Kidney (tissue), 14 donors: Measurements from ENCODE around the gene LTA. TPM values are rescaled to one million over a fixed set of nuclear protein-coding genes. Genes with fewer than 3 reads are reported as not detected.
"Not testable (repeated sequence)": the region's sequence is repeated elsewhere in the genome, so short reads cannot be mapped to it uniquely, and the experiment has no call there.

ENCODE experiments used
- DNase-seq, 5 donors: peaks; one replicate each; pipeline ENCODE4 v3.0.0-alpha.2; 2013 to 2020
- FAIRE-seq: peaks from 2 replicates; lab custom pipeline; 2012; peaks lifted over from hg19 to GRCh38; lab: Jason Lieb, UNC
- H3K27ac ChIP-seq, 2 donors: one replicate each; pipeline ENCODE4 v1.7.0; 2013; ENCODE audit warnings: low read depth in 2 of 2, low read length in 2 of 2, inconsistent platforms in 1 of 2
- H3K27me3 ChIP-seq: one replicate; pipeline ENCODE4 v1.7.1; 2013; ENCODE audit warnings: low read length, inconsistent platforms; ENCODE audit not compliant: control insufficient read depth, insufficient read depth
- H3K36me3 ChIP-seq, 3 donors: one replicate each; pipeline versions ENCODE4 v1.7.0 to v1.7.1; 2013; ENCODE audit warnings: low read length in 3 of 3, control low read depth in 1 of 3, inconsistent platforms in 1 of 3; ENCODE audit not compliant: insufficient read depth in 3 of 3, control insufficient read depth in 2 of 3
- H3K4me1 ChIP-seq, 3 donors: one replicate each; pipeline versions ENCODE4 v1.7.0 to v1.7.1; 2013; ENCODE audit warnings: low read length in 3 of 3, inconsistent platforms in 1 of 3, low read depth in 1 of 3; ENCODE audit not compliant: control insufficient read depth in 2 of 3, insufficient read depth in 2 of 3
- H3K4me3 ChIP-seq, 3 donors: one replicate each; pipeline versions ENCODE4 v1.7.0 to v1.8.1; 2013; ENCODE audit warnings: low read length in 3 of 3, control low read depth in 1 of 3, inconsistent platforms in 1 of 3
- H3K9ac ChIP-seq, 3 donors: one replicate each; pipeline versions ENCODE4 v1.7.0 to v1.7.1; 2013; ENCODE audit warnings: low read length in 3 of 3, control low read depth in 1 of 3, inconsistent platforms in 1 of 3
- H3K9me3 ChIP-seq, 3 donors: one replicate each; pipeline versions ENCODE4 v1.7.0 to v1.7.1; 2013; ENCODE audit warnings: low read length in 3 of 3, control low read depth in 1 of 3, inconsistent platforms in 1 of 3; ENCODE audit not compliant: control insufficient read depth in 2 of 3, insufficient read depth in 1 of 3
- CTCF ChIP-seq: IDR thresholded peaks from 3 replicates; pipeline ENCODE4 v1.5.1; 2012; ENCODE audit warnings: mild to moderate bottlenecking, moderate library complexity, borderline replicate concordance; ENCODE audit not compliant: insufficient read depth; ENCODE audit errors: extremely low read depth
- intact Hi-C: fragments of 100-400 bp; cut with DNase I; formaldehyde crosslinking; loops from one replicate; pipeline ENCODE4 v1.11.1; 2022
- polyA plus RNA-seq: library from polyadenylated mRNA; stranded (reverse); fragments of 350-450 nt; fragmentation: Illumina TruSeq; extraction: RNeasy Lipid Tissue Mini Kit (QIAGEN cat#74804); gene quantifications from one replicate; pipeline ENCODE4 v1.2.3, GENCODE V29; 2014; ENCODE audit warnings: low read depth, low replicate concordance; ENCODE audit not compliant: insufficient read depth
- total RNA-seq: library from RNA; stranded (reverse); fragmentation: NEBNext Ultra II Directional; extraction: Animal tissue kit (Norgen Biotek cat#: 25700); gene quantifications from one replicate; pipeline ENCODE4 v1.2.1, GENCODE V29; 2021
- donor health status: control.
- donor health status: control.
- donor health status: control.
- donor health status: control.
- donor health status: control.
- donor health status: DM: yes; HTN: yes; CAD: no.
- donor health status: Normal renal cell carcinoma (clear cell type).

Gene LTA
- total and polyA plus RNA-seq, 2 donors from 2014 or later = 0.35 TPM; not detected in 1

DNA sequence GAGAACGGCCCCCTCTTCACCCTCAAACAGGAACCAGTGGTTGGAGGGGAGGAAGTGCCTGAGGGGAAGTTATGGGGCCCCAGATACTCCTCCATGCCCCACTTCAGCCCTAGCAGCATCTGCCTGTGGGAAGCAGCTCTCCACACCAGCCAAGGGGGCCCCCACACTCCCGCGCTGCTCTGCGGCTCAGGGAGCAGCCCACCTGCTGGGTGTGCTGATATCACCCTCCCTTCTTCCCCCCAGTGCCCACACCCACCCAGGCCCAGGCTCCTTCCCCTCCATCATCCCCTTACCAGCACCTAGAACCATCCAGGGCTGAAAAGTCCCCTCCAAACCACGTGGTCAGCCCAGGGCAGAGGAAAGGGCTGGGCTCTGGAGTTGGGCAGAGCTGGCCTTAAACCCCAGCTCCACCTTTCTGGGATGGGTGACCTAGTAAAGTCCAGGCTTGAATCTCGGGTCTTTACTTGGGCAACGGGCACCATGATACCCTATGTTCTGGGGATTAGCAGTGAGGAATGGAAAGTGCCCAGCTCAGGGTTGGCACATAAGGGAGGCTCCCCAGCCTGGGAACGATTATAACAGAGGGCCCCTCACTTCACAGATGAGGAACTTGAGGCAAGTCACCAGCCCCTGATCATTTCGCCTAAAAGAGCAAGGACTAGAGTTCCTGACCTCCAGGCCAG lies 14.7 kb downstream of the LTA start:
- no peaks in the 10 kb centered on the region for H3K9me3 ChIP-seq
- H3K9ac ChIP-seq = no peak overlapping the region
- peaks cover 0 to 5% (median 0%) of the 10 kb centered on the region in 3 donors for H3K4me1 ChIP-seq
- intact Hi-C loops = no loop called here
- DNase-seq (no peak), FAIRE-seq (no peak)
- H3K36me3 ChIP-seq = no peaks in the 10 kb centered on the region
- H3K27ac ChIP-seq = no peak overlapping the region
- TF ChIP-seq CTCF = no peak
- no peaks in the 10 kb centered on the region for H3K27me3 ChIP-seq
- H3K4me3 ChIP-seq = no peak overlapping the region

- intact Hi-C loops = no loop called here
- FAIRE-seq (no peak), DNase-seq (no peak)
- no peak overlapping the region for H3K27ac ChIP-seq
- H3K9me3 ChIP-seq = no peaks in the 10 kb centered on the region
- no peak overlapping the region for H3K9ac ChIP-seq
- no peak for TF ChIP-seq CTCF
- no peaks in the 10 kb centered on the region for H3K27me3 ChIP-seq
- no peaks in the 10 kb centered on the region for H3K36me3 ChIP-seq
- H3K4me1 ChIP-seq = peaks cover 0 to 3% (median 0%) of the 10 kb centered on the region in 3 donors
- H3K4me3 ChIP-seq = no peak overlapping the region
These were observed 16.0 kb downstream of the LTA start for GRCh38 chr6:31587791-31588777.

DNA sequence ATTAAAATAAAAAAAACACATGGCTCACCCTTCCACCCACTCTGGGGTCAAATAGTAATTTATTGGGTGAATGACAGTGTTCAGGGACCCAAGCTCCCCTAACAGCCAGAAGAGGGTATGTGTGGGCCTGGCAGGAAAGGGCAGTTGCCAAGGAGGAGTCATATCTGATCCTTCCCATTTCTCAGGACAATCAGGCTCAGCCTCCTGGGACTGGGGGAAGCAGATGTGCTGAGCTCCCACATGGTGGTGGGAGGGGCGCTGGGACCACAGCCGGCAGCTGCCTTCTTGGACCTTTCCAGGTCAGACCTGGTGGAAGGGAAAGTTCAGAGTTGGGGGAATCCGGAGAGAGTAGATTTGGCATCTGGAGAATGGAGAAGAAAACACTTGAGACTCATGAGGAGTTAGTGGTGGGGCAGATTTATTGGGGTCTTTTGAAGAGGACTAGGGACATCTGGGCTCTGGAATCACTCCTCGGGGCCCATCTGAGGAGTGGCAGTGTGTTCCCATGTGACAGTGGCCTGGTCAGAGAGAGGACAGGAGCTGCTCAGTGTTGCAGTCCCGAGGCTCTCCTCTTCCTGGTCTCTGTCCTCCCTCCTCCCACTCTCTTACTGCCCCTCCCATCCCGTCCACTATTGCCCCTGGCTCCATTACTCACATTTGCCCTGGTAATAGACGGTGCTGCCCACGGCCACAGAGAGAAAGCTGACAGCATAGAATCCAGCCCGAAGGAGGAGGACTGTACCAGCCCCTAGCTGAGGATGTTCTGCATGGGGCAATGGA lies 17.0 kb downstream of the LTA start:
- no peaks in the 10 kb centered on the region for H3K36me3 ChIP-seq
- peaks cover 0 to 3% (median 0%) of the 10 kb centered on the region in 3 donors for H3K4me1 ChIP-seq
- H3K27me3 ChIP-seq = no peaks in the 10 kb centered on the region
- no peak overlapping the region for H3K4me3 ChIP-seq
- H3K9ac ChIP-seq = no peak overlapping the region
- H3K27ac ChIP-seq = no peak overlapping the region
- TF ChIP-seq CTCF = no peak
- H3K9me3 ChIP-seq = no peaks in the 10 kb centered on the region
- intact Hi-C loops = no loop called here
- FAIRE-seq = no peak
- DNase-seq = no peak

GRCh38 chr6:31590691-31591090 lies 18.6 kb downstream of the LTA start:
- FAIRE-seq, H3K9ac ChIP-seq, H3K4me3 ChIP-seq, H3K4me1 ChIP-seq, intact Hi-C loops, DNase-seq, H3K27me3 ChIP-seq, H3K9me3 ChIP-seq, H3K27ac ChIP-seq, H3K36me3 ChIP-seq: not testable (repeated sequence)
